ENCODE measurements around the gene ITGA2B. TPM values are rescaled to one million over a fixed set of nuclear protein-coding genes. Genes with fewer than 3 reads are reported as not detected.

Gene ITGA2B
- total and polyA plus RNA-seq, 2 of the 4 experiments (the other 2 are of a cell fraction), result under 0.01 to 0.26 TPM

- Histone ChIP-seq H3K9me3 (ENCODE audit: control insufficient read depth, insufficient read depth, low read length) (no peaks in the 10 kb centered on the region), H2BK5ac (ENCODE audit: low read depth, low read length, poor library complexity, severe bottlenecking) (no peak overlapping the region), H4K5ac (ENCODE audit: low read depth, low read length) (no peak overlapping the region), H2BK120ac (ENCODE audit: low read depth, low read length) (no peak overlapping the region), H3K4me2 (ENCODE audit: low read depth, low read length) (no peak overlapping the region), H3K9me1 (ENCODE audit: insufficient read depth, low read length) (peaks cover 8% of the 10 kb centered on the region; the same call in 1 of the 2 replicates), H2AK9ac (replicated peaks; ENCODE audit: low read depth, low read length, poor library complexity) (no peak overlapping the region), H3K18ac (ENCODE audit: low read depth, low read length) (no peak overlapping the region), H3K4me3 (ENCODE audit: insufficient read depth, low read depth, low read length) (no peak overlapping the region), H3K27me3 (ENCODE audit: control insufficient read depth, insufficient read depth, low read length) (no peaks in the 10 kb centered on the region), H3K9ac (ENCODE audit: low read depth, low read length) (no peak overlapping the region), H3K36me3 (ENCODE audit: control insufficient read depth, insufficient read depth, low read length) (peaks cover 11% of the 10 kb centered on the region; the same call in 1 of the 2 replicates), H3K23ac (ENCODE audit: low read depth, low read length) (no peak overlapping the region), H2BK20ac (ENCODE audit: low read depth, low read length) (no peak overlapping the region), H2AFZ (replicated peaks; ENCODE audit: low read length, poor library complexity) (no peak overlapping the region), H4K20me1 (ENCODE audit: insufficient read depth, low read length) (peaks cover 11% of the 10 kb centered on the region), H3K27ac (ENCODE audit: insufficient read depth, low read length) (no peak overlapping the region), H4K91ac (ENCODE audit: insufficient read depth, low read depth, low read length) (no peak overlapping the region), H3K56ac (ENCODE audit: extremely low read depth, insufficient read depth, low read length) (no peak overlapping the region), H3K4me1 (ENCODE audit: control insufficient read depth, insufficient read depth, low read length) (peaks cover 15% of the 10 kb centered on the region), H2BK15ac (ENCODE audit: low read depth, low read length) (no peak overlapping the region), H3K79me1 (ENCODE audit: low read depth in 1 of 2, low read length in 2 of 2) (peaks cover 4 to 28% of the 10 kb centered on the region in 2 experiments; a peak in 2 of 4 replicates), H2AK5ac (ENCODE audit: low read depth, low read length) (no peak overlapping the region), H3K14ac (replicated peaks; ENCODE audit: low read depth, low read length) (no peak overlapping the region), H3K4ac (ENCODE audit: low read depth, low read length) (no peak overlapping the region), H4K8ac (ENCODE audit: low read depth in 2 of 2, low read length in 2 of 2) (no peak overlapping the region)
- ATAC-seq (ENCODE audit: low read depth), result no peak
- DNase-seq, result no peak
- intact Hi-C loops (cut with micrococcal nuclease) (loop anchor here (1.0 kb wide), 1 partner anchor 164 kb away; no protein-coding TSS in a partner anchor), dilution Hi-C loops (cut with HindIII; ENCODE audit: low sequenced_read_pairs, unreplicated experiment) (no loop called here), in situ Hi-C loops (cut with MboI; ENCODE audit: low sequenced_read_pairs) (no loop called here)
- WGBS, 2 experiments (ENCODE audit: extremely low coverage in 2 of 2, insufficient read length in 1 of 2), result 100% methylated on average over 3 of the region's 14 CpGs; no CpG with 5 or more reads in 1 of the 2 experiments
- POLR2A ChIA-PET (ENCODE audit: unreplicated experiment), result no interaction called here
- CTCF ChIA-PET, result interaction anchor here (0.8 kb wide), 1 partner anchor 138 kb away, joined by 3 read pairs; no protein-coding TSS in a partner anchor
- TF ChIP-seq NFE2L2 (IDR thresholded peaks at IDR 0.05; ENCODE audit: low read depth, low read length), result no peak
- no peak for TF ChIP-seq CHD1 (IDR thresholded peaks at IDR 0.05; ENCODE audit: low read depth, low read length)
- no peak for TF ChIP-seq RCOR1 (IDR thresholded peaks at IDR 0.05; ENCODE audit: insufficient replicate concordance, low read length)
- no peak for TF ChIP-seq MAZ (IDR thresholded peaks at IDR 0.05; ENCODE audit: borderline replicate concordance, low read depth, low read length)
- no peak for TF ChIP-seq RAD21 (IDR thresholded peaks at IDR 0.05; ENCODE audit: low read length)
- no peak for TF ChIP-seq SMC3 (IDR thresholded peaks at IDR 0.05; ENCODE audit: low read depth, low read length)
- TF ChIP-seq MAFK (IDR thresholded peaks at IDR 0.05; ENCODE audit: low read depth, low read length), result no peak
- TF ChIP-seq RFX5 (IDR thresholded peaks at IDR 0.05; ENCODE audit: low read depth, low read length), result no peak
- no peak for TF ChIP-seq CTCF (conservative IDR thresholded peaks at IDR 0.05; ENCODE audit: low read depth, low read length)
- no peak for TF ChIP-seq ELK1 (IDR thresholded peaks at IDR 0.05; ENCODE audit: borderline replicate concordance, low read depth, low read length)
- no TSS peak for BruUV-seq (replicated peaks)
Observed at GRCh38 chr17:44359458-44360143, 29.8 kb downstream of the ITGA2B start.
